IPS DF 6.9 (cell line): Measurements from ENCODE around the gene DMPK.

Experiments used
- DNase-seq: peaks from one replicate; pipeline ENCODE4 v3.0.0-alpha.2; 2013; ENCODE audit warnings: low read depth, low spot score
- H3K27ac ChIP-seq: one replicate; pipeline ENCODE4 v1.5.1; 2013; ENCODE audit warnings: low read length, control low read depth
- H3K27me3 ChIP-seq: 2 replicates; pipeline ENCODE4 v1.6.1; 2013; ENCODE audit warnings: mild to moderate bottlenecking, low read length; ENCODE audit not compliant: control insufficient read depth, insufficient read depth
- H3K36me3 ChIP-seq: 2 replicates; pipeline ENCODE4 v1.6.1; 2013; ENCODE audit warnings: low read length; ENCODE audit not compliant: control insufficient read depth, insufficient read depth
- H3K4me1 ChIP-seq: 2 replicates; pipeline ENCODE4 v1.6.1; 2013; ENCODE audit warnings: low read length; ENCODE audit not compliant: control insufficient read depth, insufficient read depth
- H3K4me3 ChIP-seq: 2 replicates; pipeline ENCODE4 v1.5.1; 2013; ENCODE audit warnings: mild to moderate bottlenecking, low read length
- H3K9me3 ChIP-seq: 2 replicates; pipeline ENCODE4 v1.6.1; 2013; ENCODE audit warnings: low read length, inconsistent platforms; ENCODE audit not compliant: control insufficient read depth, insufficient read depth
- WGBS: extraction: QIAGEN DNeasy Blood & Tissue Kit; methylation state at CpG from one replicate; pipeline ENCODE4 v1.1.7; 2013; ENCODE audit warnings: mixed read lengths, missing lambda C conversion rate; ENCODE audit not compliant: insufficient read length, insufficient coverage; 5-methylcytosine and 5-hydroxymethylcytosine counted together

The DMPK gene

GRCh38 chr19:45768984-45769782 lies 13.1 kb downstream of the DMPK start, which contains the start of gene SIX5:
Gene SIX5 (minus strand): TSS chr19:45769252. CDS start chr19:45768844, 408 bp downstream.
- no CpG with 5 or more reads among the region's 70 CpGs for WGBS
- peaks cover 18% of the 10 kb centered on the region for H3K4me1 ChIP-seq
- H3K9me3 ChIP-seq = no peaks in the 10 kb centered on the region
- H3K27me3 ChIP-seq = no peaks in the 10 kb centered on the region
- H3K4me3 ChIP-seq = peak within 1 kb of the TSS; percentile 50
- DNase-seq = peak; percentile 93
- no peaks in the 10 kb centered on the region; the same call in 1 of the 2 replicates for H3K36me3 ChIP-seq
- no peak within 1 kb of the TSS for H3K27ac ChIP-seq

- Histone ChIP-seq H3K36me3 (no peaks in the 10 kb centered on the region; the same call in 1 of the 2 replicates), H3K27me3 (no peaks in the 10 kb centered on the region), H3K4me1 (peaks cover 22% of the 10 kb centered on the region), H3K4me3 (peak overlapping the region; percentile 47; the same call in 1 of the 2 replicates), H3K27ac (no peak overlapping the region), H3K9me3 (no peaks in the 10 kb centered on the region)
- no CpG with 5 or more reads among the region's 33 CpGs for WGBS
- DNase-seq = no peak
Measured at GRCh38 chr19:45768655-45768983, 13.7 kb downstream of the DMPK start.

GRCh38 chr19:45767881-45768654 lies 14.2 kb downstream of the DMPK start:
- Histone ChIP-seq H3K4me1 (peaks cover 22% of the 10 kb centered on the region), H3K9me3 (no peaks in the 10 kb centered on the region), H3K4me3 (peak overlapping the region; percentile 47), H3K27ac (no peak overlapping the region), H3K36me3 (no peaks in the 10 kb centered on the region; the same call in 1 of the 2 replicates), H3K27me3 (no peaks in the 10 kb centered on the region)
- DNase-seq = no peak
- WGBS = no CpG with 5 or more reads among the region's 102 CpGs

GRCh38 chr19:45767410-45767880 lies 14.8 kb downstream of the DMPK start:
- H3K27ac ChIP-seq = no peak overlapping the region
- H3K9me3 ChIP-seq = no peaks in the 10 kb centered on the region
- H3K4me3 ChIP-seq = peak overlapping the region; percentile 47; the same call in 1 of the 2 replicates
- no peaks in the 10 kb centered on the region; the same call in 1 of the 2 replicates for H3K36me3 ChIP-seq
- H3K4me1 ChIP-seq = peaks cover 22% of the 10 kb centered on the region
- WGBS = no CpG with 5 or more reads among the region's 31 CpGs
- no peak for DNase-seq
- no peaks in the 10 kb centered on the region for H3K27me3 ChIP-seq

GRCh38 chr19:45766869-45767346 lies 15.4 kb downstream of the DMPK start:
- DNase-seq = no peak
- H3K36me3 ChIP-seq = no peaks in the 10 kb centered on the region; the same call in 1 of the 2 replicates
- peaks cover 22% of the 10 kb centered on the region for H3K4me1 ChIP-seq
- H3K27ac ChIP-seq = no peak overlapping the region
- H3K27me3 ChIP-seq = no peaks in the 10 kb centered on the region
- H3K4me3 ChIP-seq = peak overlapping the region; percentile 47; the same call in 1 of the 2 replicates
- no peaks in the 10 kb centered on the region for H3K9me3 ChIP-seq
- WGBS = no CpG with 5 or more reads among the region's 24 CpGs

- Histone ChIP-seq H3K4me3 (no peak overlapping the region), H3K4me1 (peaks cover 19% of the 10 kb centered on the region), H3K9me3 (no peaks in the 10 kb centered on the region), H3K27me3 (no peaks in the 10 kb centered on the region), H3K27ac (no peak overlapping the region), H3K36me3 (no peaks in the 10 kb centered on the region)
- WGBS = no CpG with 5 or more reads among the region's 17 CpGs
- DNase-seq = no peak
Measured at GRCh38 chr19:45766296-45766868, 15.9 kb downstream of the DMPK start.

GRCh38 chr19:45765702-45766295 lies 16.5 kb downstream of the DMPK start:
- no peaks in the 10 kb centered on the region for H3K36me3 ChIP-seq
- WGBS = no CpG with 5 or more reads among the region's 23 CpGs
- H3K27me3 ChIP-seq = no peaks in the 10 kb centered on the region
- peaks cover 19% of the 10 kb centered on the region for H3K4me1 ChIP-seq
- DNase-seq = no peak
- H3K4me3 ChIP-seq = no peak overlapping the region
- no peaks in the 10 kb centered on the region for H3K9me3 ChIP-seq
- H3K27ac ChIP-seq = no peak overlapping the region

GRCh38 chr19:45764945-45765701 lies 17.2 kb downstream of the DMPK start:
- no peak for DNase-seq
- H3K4me3 ChIP-seq = no peak overlapping the region
- no peaks in the 10 kb centered on the region for H3K9me3 ChIP-seq
- H3K27ac ChIP-seq = no peak overlapping the region
- no peaks in the 10 kb centered on the region for H3K36me3 ChIP-seq
- H3K27me3 ChIP-seq = no peaks in the 10 kb centered on the region
- WGBS = no CpG with 5 or more reads among the region's 21 CpGs
- H3K4me1 ChIP-seq = peaks cover 19% of the 10 kb centered on the region

GRCh38 chr19:45764475-45764874 lies 17.8 kb downstream of the DMPK start:
- H3K4me1 ChIP-seq = peaks cover 19% of the 10 kb centered on the region
- no peak overlapping the region for H3K27ac ChIP-seq
- DNase-seq = no peak
- H3K27me3 ChIP-seq = no peaks in the 10 kb centered on the region
- H3K36me3 ChIP-seq = no peaks in the 10 kb centered on the region
- H3K4me3 ChIP-seq = no peak overlapping the region
- H3K9me3 ChIP-seq = no peaks in the 10 kb centered on the region
- no CpG with 5 or more reads among the region's 6 CpGs for WGBS
